NCI-H2196 (cell line): ENCODE results near the gene TM4SF18.
"Not testable (repeated sequence)": the region's sequence is repeated elsewhere in the genome, so short reads cannot be mapped to it uniquely, and the experiment has no call there.

ENCODE experiments used
- DNase-seq: peaks from one replicate; lab custom pipeline; 2025; ENCODE audit not compliant: unreplicated experiment; lab: John Stamatoyannopoulos, UW

The TM4SF18 gene

DNA sequence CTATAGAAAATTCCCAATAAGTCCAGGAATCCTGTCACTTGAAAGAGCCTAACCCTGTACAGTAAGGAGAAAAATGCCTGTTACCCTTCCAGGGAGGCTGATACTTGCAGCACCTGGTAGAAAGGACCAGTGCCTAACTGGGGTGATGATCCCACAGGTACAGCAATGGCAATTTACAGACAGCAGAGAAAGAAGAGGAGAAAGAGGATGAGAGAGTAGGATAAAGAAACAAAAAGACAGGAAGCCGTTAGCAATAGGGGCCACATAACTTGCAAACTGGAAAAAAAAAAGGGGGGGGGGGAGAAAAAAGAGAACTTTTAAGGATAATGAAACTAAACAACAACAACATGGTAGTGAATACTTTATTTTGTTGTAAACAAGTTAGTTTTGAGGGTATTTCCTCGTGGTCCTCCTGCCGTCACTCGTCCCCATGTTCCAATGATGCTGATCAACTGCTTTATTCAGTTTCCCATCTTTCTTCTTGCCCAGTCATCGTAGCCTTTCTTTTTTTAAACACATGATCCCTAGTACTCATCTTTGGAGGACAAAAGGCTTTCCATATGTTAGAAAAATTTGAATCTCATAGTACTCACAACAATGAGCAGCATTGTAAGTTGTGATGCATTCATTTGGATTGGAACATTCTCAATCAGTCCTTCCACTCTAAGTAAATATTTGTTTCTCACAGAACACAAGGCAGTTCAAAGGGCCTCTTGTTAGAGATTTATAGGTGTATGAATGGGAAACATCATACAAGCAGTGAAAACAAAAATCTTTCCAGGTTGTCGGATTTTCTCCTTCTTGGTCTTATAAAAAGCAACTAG lies 35.5 kb upstream of the TM4SF18 start:
- DNase-seq, result peak; percentile 58

DNA sequence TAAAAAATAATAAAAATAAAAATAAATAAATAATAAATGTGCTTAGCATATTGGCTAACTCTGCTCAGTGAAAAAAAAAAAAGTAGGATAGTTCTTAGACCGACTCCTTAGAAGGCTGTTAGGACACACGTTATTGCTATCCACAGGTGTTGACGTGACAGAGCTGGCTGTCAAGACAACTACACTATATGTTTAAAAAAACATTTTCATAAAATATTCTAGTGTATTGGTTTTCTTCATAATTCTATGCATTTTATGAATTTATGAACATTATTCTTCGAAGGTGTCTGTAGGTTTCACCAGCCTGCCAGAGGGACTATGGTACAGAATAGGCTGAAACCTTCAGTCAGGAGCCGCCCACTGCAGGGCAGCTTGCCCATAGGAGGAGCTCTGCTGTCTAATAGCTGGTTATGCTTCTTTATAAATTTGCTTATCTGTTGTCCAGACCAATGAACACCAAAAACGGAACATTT lies 34.8 kb upstream of the TM4SF18 start:
- DNase-seq, result no peak

DNA sequence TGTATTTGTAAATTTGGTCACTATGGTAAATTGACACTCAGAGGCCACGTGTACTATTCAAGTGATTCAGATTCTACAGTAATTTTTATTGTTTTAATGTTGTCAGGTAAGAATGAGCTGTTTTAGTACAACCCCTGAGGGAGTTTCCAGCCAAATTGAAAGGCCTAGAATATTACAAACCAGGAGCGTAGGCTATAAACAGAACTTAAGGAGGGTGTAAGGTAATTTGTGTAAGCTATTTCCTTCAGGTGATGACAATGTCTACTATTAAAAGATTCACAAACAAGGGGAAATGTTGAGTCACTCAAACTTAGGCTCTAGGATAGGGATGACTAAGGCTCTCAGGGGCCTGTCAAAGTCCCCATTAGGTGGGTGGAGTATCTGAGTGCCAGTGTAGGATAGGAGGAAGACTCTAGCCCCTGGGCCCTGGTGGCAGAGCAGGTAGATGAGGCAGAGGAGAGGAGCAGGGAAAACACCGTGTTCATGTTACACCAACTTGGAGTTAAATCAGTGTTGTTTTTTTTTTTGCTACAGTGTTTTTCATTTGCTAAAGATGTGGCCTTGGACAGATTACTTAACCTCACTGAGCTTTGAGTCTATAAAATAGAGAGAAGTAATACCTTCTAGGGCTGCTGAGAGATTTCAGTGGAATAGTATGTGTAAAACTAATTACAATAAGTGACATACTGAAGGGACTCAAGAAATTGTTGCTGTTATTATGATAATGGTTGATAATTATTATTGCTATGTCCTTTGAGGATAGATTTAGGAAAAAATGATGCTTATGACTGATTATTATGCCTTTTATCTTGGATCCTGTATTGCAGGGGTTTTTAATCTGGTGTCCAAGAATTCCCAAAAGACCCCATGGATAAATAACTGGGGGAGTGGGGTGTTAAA lies 33.8 kb upstream of the TM4SF18 start:
- no peak for DNase-seq

DNA sequence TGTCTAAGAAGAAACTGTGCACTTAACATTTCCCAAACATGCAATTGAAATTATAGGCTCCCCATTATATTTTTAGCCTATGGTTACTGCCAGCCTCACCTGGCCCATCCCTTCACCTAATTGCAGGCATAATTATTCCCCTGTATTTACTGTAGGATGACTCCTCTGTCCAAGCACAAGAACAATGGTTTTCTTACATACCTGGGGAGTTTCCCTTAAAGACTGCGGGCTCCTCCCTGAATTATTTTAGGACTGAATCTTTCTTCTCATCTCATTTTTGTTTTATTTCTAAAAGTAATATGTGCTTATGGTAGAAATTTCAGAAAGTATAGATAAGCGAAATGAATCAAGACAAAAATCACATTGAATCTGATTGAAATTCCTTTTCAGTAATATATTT lies 32.6 kb upstream of the TM4SF18 start:
- no peak for DNase-seq

DNA sequence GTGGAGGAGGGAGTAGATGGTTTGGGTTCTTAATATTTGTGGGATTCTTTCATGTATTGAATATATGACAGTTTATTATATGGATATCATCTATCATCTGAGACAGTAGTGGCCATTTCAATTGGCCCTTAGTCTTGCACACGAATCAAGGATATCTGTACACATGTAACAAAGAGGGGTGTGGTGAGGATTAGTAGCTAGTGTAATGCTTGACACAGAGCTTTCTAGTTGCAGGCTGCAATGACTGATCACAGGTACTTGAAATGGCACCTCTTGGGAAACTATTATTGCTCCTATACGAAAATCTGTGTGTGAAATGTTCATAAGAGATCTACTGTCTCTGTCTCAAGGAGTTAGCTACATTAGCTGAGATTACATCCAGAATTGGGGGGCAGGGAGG lies 31.2 kb upstream of the TM4SF18 start:
- no peak for DNase-seq

DNA sequence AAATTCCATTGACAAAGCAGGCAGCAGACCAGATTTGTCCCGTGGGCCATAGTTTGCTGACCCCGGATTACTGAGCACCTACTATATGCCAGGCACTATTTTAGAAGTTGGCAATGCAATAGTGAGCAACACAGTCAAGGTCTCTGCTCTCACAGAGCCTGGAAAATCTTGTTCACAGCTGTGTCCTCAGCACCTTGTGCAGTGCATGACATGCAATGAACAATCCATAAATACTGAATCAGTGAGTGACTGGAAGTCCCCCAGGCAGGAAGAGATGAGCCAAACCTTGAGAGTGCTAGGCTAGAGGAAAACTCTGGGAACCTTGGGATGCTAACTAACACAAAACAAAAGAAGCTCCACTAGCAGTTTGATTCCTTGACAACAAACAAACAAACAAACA lies 29.6 kb upstream of the TM4SF18 start:
- DNase-seq, result no peak

DNA sequence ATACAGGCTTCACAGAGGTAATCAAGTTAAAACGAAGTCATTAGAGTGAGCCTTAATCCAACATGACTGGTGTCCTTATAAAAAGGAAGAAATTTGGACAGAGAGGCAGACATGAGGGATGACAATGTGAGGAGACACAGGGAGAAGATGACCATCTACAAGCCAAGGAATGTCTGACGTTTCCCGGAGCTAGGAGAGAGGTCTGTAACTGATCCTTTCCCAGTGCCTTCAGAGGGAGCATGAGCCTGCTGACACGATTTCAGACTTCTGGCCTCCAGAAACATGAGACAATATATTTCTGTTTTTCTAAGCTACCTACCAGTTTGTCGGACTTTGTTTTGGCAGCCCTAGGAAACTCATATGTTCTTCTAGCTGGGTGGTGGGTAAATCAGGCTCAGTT lies 28.9 kb upstream of the TM4SF18 start:
- DNase-seq, result no peak

DNA sequence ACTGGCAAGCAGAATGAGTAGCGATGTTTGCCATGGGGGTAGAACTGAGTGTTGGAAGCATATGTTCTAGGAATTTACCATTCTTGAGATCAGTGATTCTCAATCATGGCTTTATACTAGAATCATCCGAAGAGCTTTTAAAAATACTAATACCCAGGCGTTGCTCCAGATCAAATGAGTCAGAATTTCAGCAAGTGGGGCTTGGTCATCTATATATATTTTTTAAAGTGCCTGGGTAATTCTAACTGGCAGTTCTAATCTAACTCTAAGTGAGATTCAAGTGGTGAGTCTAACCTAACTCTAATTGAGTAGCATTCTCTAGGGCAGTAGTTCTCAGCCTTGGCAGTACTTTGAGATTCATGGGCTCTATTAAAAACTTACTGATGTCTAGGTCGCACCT lies 23.2 kb upstream of the TM4SF18 start:
- no peak for DNase-seq

DNA sequence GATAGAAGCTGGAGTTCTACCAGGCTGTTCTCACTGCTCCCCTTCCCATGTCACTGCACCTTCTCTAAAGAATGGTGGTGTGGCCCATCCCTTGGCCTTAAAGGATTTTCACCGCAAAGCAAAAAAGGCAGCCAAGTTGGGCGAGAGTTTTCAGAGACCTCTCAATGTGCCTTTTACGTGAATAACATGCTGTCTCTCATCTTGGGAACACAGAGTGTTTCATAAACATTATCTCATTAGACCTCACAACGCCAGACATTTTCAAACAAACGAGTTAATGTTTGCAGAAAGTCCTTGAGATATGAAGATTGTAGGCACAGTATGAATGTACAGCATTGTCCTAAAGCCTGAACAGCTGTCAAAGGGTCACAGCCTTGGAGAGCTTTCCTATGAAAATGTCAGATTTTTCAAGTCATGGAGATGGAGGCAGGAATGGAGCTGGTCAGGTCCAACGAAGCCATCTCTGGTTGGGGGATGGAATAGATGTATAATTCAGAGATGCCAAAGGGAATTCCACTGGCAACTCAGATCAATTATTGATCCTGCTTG lies 22.7 kb upstream of the TM4SF18 start:
- DNase-seq, result no peak

DNA sequence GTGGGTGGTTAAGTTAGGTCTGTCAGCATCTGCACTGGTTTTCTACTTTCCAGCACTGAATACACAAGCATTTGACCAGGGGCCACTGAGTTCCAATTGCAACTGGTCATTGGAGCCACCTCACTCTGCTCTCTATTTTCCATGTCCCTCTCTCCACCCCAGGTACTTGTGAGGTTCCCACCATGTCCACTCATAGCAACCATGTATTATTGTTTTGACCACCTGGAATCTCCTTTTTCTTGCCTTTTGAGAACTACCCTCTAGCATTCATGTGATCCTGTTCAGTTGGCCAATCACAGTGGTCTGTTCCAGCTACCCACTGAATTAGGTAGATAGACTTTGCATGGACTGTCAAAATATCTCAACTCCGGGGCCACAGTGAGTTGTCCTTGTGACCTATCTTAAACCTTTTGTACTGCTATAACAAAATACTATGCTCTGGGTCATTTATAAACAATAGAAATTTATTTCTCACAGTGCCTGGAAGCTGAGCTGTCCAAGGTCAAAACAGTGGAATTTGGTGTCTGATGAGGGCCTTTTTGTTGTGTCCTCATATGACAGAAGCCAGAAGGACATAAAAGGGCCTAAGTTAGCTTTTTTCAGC lies 20.2 kb upstream of the TM4SF18 start:
- no peak for DNase-seq

DNA sequence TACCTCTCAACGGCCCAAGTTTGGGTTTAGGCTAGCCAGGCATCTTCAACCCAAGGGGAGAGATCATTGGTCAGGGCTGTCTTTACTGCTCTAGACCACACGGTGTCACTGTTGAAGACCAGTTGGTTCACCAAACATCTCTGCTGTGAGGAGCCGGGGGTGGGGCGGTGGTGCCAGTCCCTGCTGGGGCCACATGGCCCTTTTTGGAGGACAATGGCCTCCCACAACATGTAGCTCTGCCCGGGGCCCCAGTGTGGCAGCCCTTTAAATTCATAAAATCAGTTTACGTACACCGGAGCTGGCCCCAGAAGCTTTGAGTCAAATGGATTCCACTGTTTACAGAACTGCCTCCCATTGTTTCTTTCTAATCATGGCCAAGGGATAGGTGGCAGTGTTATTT lies 19.1 kb upstream of the TM4SF18 start:
- DNase-seq, result peak; percentile 57

DNA sequence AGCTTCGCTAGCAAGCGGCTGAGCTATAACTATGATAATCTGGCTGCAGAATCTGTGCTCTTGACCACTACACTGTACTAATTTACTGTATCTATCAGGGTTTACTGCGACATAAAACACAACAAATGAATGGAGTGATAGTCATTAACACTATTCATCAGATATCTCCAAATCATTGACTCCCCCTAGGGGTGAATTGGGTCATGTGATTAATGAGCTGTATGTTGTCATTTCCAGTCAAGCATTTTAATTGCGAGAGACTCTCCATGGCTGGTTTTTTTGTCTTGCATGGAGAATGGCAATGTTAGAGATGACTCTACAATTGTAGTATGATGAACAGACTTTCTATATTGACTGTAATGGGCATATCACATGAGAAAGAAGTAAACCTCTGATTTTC lies 10.5 kb upstream of the TM4SF18 start:
- DNase-seq, result no peak

DNA sequence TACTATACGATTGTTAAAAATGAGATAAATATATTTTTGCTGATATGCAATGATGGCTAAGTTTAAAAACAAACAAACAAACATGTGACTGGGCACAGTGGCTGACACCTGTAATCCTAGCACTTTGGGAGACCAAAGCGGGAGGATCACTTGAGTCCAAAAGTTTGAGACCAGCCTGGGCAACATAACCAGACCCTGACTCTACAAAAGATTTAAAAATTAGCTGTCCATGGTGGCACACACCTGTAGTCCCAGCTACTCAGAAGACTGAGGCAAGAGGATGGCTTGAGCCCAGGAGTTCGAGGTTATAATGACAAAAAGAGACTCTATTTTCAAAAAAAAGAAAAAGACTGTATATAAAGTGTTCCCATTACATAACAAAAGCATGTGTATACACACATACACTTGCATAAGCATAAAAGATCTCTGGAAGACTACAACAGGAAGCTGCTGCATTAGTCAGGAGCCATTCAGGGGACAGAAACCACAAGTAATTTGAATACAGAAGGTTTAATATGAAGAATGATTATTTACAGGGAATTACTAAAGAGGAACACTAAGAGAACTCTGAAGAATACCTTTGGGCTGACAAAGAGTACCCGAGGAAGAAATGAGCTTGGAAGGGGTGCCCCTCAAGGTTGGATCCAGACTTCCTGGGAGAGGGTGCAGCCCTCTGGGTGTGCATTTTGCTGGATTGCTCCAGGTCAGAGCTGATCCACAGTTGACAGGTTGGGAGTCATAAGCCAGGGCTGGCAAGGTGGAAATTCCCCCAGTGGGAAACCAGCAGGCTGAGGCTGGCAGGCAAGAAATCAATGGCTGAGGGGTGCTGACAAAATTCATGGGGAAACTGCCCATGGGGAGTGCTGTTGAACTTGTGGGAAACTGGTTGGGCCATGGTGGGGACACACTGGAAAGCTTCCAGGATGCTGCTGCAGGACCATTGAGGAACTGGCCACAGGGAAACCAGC lies 9.3 kb upstream of the TM4SF18 start:
- DNase-seq, result no peak

DNA sequence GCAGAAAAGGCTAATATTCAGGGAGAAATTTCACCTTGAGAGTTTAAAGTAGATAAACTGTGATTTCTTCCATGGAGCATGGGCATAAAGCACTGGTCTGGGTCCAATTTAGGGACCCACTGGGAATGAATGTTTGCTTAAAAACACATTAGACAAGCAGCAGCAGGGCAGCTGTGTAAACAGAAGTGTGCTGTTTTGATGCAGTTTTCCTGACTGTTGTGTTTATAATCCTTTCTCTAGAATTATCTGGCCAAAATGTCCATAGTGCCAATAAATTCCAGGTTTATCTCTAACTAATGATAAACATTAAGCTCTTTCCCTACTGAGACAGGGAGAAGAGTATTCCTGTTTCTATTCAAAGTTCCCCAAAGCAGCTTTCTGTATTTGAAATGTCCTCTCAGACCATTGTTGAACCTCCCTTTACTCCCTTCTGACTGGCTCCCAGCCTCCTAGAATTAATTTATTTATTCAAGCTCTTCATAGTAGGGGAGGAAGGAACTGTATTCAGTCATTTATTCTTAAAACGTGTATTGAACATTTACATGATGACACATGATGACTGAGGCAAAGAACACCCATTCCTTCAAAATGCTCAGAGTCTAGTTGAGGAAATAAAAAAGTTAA lies 7.0 kb upstream of the TM4SF18 start:
- peak; percentile 60 for DNase-seq

DNA sequence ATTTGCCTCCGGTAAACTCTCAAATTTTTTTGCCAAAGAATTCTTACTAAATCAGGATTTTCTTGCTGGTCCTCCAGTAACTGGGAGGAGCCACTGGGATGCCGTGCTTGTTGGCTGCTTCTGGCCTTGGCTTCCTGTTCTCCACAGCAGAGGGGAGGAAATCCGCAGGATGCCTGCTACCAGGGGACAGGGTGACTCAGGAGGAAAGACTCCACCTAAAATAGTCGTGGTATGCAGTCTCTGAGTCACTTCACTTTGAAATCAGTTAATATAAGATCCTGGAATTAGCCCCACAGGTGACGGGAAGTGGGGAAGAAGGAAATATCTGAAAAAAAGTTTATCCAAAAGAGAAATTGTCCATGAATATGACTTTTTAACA lies 6.5 kb upstream of the TM4SF18 start:
- DNase-seq, result peak; percentile 61

DNA sequence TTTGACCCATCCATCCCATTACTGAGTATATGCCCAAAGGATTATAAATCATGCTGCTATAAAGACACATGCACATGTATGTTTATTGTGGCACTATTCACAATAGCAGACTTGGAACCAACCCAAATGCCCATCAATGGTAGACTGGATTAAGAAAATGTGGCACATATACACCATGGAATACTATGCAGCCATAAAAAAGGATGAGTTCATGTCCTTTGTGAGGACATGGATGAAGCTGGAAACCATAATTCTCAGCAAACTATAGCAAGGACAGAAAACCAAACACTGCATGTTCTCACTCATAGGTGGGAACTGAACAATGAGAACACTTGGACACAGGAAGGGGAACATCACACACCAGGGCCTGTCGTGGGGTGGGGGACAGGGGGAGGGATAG lies 4.0 kb upstream of the TM4SF18 start:
- not testable (repeated sequence) for DNase-seq

DNA sequence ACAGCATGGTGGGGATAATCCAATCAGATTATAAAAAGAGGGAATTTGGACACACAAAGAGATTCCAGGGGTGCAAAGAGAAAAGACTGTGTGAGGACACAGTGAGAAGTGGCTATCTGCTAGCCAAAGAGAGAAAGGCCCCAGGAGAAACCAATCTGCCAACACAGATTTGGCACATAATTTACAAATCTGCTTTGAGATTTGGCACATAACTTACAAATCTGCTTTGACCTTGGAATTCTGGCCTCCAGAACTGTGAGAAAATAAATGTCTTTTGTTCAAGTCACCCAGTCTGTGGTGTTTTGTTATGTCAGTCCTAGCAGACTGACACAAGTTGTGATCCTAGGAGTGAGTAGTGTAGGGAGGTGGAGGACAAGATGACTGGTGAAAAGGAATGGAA lies 3.5 kb upstream of the TM4SF18 start:
- no peak for DNase-seq

DNA sequence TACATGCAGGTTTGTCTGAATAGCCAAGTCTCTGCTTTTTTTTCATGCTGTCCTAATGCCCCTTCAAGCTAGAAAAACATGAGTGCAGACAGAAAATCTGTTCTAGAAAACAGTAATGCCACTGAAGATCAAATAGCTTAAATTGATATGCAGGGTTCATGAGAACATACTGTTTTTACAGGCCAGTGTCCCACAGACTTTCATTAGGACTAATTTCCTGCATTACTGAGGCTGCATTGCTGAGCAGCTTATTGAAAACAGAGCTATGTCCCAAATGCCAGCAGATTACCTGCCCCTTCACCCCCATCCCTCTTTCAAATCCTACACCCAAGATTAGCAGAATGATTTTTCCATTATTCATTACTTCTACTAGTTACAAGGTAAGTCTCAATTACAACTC lies 665 bp downstream of the TM4SF18 start:
- DNase-seq, result no peak

DNA sequence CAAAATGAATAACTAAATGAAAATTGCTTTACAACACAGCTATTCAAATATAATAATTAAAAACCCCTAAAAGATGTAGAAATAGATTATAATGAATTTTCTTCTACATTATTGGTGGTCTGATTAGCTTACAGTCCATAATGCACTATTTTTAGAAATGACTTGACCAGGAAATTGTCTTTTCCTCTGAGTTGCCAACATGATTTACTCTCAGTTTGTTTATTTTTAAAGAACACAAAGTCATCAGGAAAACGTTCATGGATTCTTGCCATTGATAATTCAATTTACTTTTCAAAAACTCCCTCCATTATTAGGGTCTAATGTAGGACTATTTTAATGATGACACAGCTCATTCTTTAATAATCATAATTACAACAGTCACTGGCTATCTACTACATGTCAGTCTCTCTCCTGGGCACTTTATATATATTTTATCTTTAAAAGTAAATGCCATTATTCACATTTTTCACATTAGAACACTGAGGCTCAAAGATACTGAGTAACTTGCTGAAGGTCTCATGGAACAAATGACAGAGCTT lies 1.1 kb downstream of the TM4SF18 start:
- DNase-seq, result no peak

DNA sequence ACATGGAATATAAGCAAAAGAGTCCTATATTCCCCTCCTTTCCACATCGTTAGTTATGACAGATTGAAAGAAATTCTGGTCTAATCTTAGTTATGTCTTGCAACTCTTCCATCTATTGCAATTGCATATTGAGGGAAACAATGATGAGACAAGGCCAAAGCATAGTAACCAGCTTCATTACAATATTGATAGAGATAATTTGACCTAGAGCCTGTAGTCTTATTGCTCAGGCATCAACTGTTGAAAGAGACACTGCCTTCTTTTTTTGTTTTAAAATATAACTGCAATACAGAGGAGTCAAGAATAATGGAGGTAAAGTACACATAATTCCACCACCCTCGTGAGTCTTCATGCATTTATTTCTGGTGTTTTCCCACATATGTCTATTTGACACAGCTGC lies 2.0 kb downstream of the TM4SF18 start:
- DNase-seq, result no peak
